Mesendoderm (in vitro differentiated cells): ENCODE results near the gene TUBA3C. TPM values are rescaled to one million over a fixed set of nuclear protein-coding genes. Genes with fewer than 3 reads are reported as not detected.

Experiments used
- DNase-seq: peaks from one replicate; pipeline ENCODE4 v3.0.0; 2013
- H2AK5ac ChIP-seq: 2 replicates; pipeline ENCODE4 v1.6.1; 2013; ENCODE audit warnings: low read length, inconsistent platforms
- H2BK120ac ChIP-seq: 2 replicates; pipeline ENCODE4 v1.6.1; 2013; ENCODE audit warnings: low read depth, mild to moderate bottlenecking, low read length, moderate library complexity, mixed read lengths
- H2BK15ac ChIP-seq: replicated peaks from 2 replicates; pipeline ENCODE4 v1.6.1; 2013; ENCODE audit warnings: low read depth, mild to moderate bottlenecking, moderate library complexity
- H2BK5ac ChIP-seq: 2 replicates; pipeline ENCODE4 v1.6.1; 2013; ENCODE audit warnings: low read length, inconsistent platforms
- H3K18ac ChIP-seq: 2 replicates; pipeline ENCODE4 v1.6.1; 2013; ENCODE audit warnings: mild to moderate bottlenecking, low read length, mixed read lengths
- H3K23ac ChIP-seq: one replicate; pipeline ENCODE4 v1.6.1; 2013; ENCODE audit warnings: low read length
- H3K27ac ChIP-seq: 2 replicates; pipeline ENCODE4 v1.5.1; 2013; ENCODE audit warnings: low read depth, mild to moderate bottlenecking, inconsistent platforms, low read length, moderate library complexity
- H3K27me3 ChIP-seq: 2 replicates; pipeline ENCODE4 v1.6.1; 2013; ENCODE audit warnings: low read length, control low read depth, mild to moderate bottlenecking, inconsistent platforms; ENCODE audit not compliant: insufficient read depth, poor library complexity
- H3K36me3 ChIP-seq: 2 replicates; pipeline ENCODE4 v1.6.1; 2013; ENCODE audit warnings: low read length, inconsistent platforms; ENCODE audit not compliant: control insufficient read depth, insufficient read depth
- H3K4ac ChIP-seq: one replicate; pipeline ENCODE4 v1.6.1; 2013; ENCODE audit warnings: low read depth, mild to moderate bottlenecking, low read length, moderate library complexity
- H3K4me1 ChIP-seq: 2 replicates; pipeline ENCODE4 v1.6.1; 2013; ENCODE audit warnings: low read depth, low read length, inconsistent platforms; ENCODE audit not compliant: control insufficient read depth
- H3K4me2 ChIP-seq: 2 replicates; pipeline ENCODE4 v1.6.1; 2013; ENCODE audit warnings: low read length
- H3K4me3 ChIP-seq: 2 replicates; pipeline ENCODE4 v1.5.1; 2013; ENCODE audit warnings: mild to moderate bottlenecking, low read length
- H3K56ac ChIP-seq: one replicate; pipeline ENCODE4 v1.6.1; 2013; ENCODE audit warnings: low read length
- H3K79me1 ChIP-seq: 2 replicates; pipeline ENCODE4 v1.6.1; 2013; ENCODE audit warnings: low read length, inconsistent platforms
- H3K79me2 ChIP-seq: 2 replicates; pipeline ENCODE4 v1.6.1; 2013; ENCODE audit warnings: mild to moderate bottlenecking, low read length; ENCODE audit not compliant: control insufficient read depth, insufficient read depth
- H3K9ac ChIP-seq: 2 replicates; pipeline ENCODE4 v1.6.1; 2013; ENCODE audit warnings: low read length, inconsistent platforms
- H4K5ac ChIP-seq: one replicate; pipeline ENCODE4 v1.6.1; 2013; ENCODE audit warnings: low read length
- H4K8ac ChIP-seq: one replicate; pipeline ENCODE4 v1.6.1; 2013; ENCODE audit warnings: low read depth, mild to moderate bottlenecking, control low read depth, low read length, moderate library complexity
- WGBS: extraction: QIAGEN DNeasy Blood & Tissue Kit; methylation state at CpG from one replicate; pipeline ENCODE4 v1.1.7; 2013; ENCODE audit warnings: low lambda C conversion rate, missing lambda C conversion rate; ENCODE audit not compliant: insufficient coverage; ENCODE audit errors: extremely low coverage; 5-methylcytosine and 5-hydroxymethylcytosine counted together
- small RNA-seq: library from polyadenylated mRNA; stranded (forward); fragments of <200 nt; extraction: miRNeasy Mini kit (QIAGEN cat#:217004); gene quantifications from one replicate; pipeline ENCODE3, GENCODE V24; 2013; ENCODE audit not compliant: insufficient read depth

Gene TUBA3C

GRCh38 chr13:19151581-19152263 lies 29.9 kb downstream of the TUBA3C start:
- H4K5ac ChIP-seq, result no peak overlapping the region
- H3K27me3 ChIP-seq, result no peaks in the 10 kb centered on the region
- no peak overlapping the region for H3K23ac ChIP-seq
- H2BK5ac ChIP-seq, result no peak overlapping the region
- no peak overlapping the region for H3K56ac ChIP-seq
- H3K4me1 ChIP-seq, result no peaks in the 10 kb centered on the region
- H4K8ac ChIP-seq, result no peak overlapping the region
- H3K18ac ChIP-seq, result no peak overlapping the region
- no peaks in the 10 kb centered on the region for H3K79me2 ChIP-seq
- H3K36me3 ChIP-seq, result no peaks in the 10 kb centered on the region
- H3K27ac ChIP-seq, result no peak overlapping the region
- DNase-seq, result no peak
- H3K79me1 ChIP-seq, result no peaks in the 10 kb centered on the region
- no CpG with 5 or more reads among the region's 14 CpGs for WGBS
- no peak overlapping the region for H3K4ac ChIP-seq
- no peak overlapping the region for H3K4me3 ChIP-seq
- H2BK120ac ChIP-seq, result no peak overlapping the region
- H2AK5ac ChIP-seq, result no peak overlapping the region
- no peak overlapping the region for H3K4me2 ChIP-seq
- no peak overlapping the region for H3K9ac ChIP-seq
- no peak overlapping the region for H2BK15ac ChIP-seq

DNA sequence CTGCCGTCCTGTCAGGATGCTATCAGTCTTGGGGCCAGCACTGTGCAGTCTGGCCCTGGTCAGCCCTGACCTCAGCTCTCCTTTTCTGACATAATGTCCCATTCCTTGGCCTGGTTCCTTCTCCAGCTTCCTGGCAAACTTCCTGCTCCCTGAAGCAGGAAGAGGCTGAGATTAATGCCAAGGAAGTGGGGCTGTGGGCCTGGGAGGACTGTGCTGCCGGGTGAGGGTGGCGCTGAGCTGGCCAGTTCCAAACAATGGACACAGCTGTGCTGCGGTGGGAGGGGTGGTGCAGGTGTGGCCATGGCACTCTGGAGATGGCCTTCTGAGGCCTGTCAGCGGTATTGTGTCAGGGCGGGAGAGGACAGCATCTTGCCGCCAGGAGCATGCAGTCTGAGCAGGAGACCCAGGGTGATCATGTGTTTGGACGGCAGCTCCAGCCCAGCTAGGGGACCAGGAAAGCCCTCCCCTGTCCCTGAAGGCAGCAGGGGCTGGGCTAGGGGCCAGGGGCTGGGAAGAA lies 30.9 kb downstream of the TUBA3C start:
- Histone ChIP-seq H3K4me3 (no peak overlapping the region), H3K9ac (no peak overlapping the region), H2BK120ac (no peak overlapping the region), H3K4ac (no peak overlapping the region), H3K27me3 (no peaks in the 10 kb centered on the region), H3K4me2 (no peak overlapping the region), H2BK15ac (no peak overlapping the region), H3K79me1 (no peaks in the 10 kb centered on the region), H3K36me3 (no peaks in the 10 kb centered on the region), H4K8ac (no peak overlapping the region), H3K27ac (no peak overlapping the region), H2BK5ac (no peak overlapping the region), H2AK5ac (no peak overlapping the region), H3K56ac (no peak overlapping the region), H3K18ac (no peak overlapping the region), H3K23ac (no peak overlapping the region), H3K79me2 (no peaks in the 10 kb centered on the region), H4K5ac (no peak overlapping the region), H3K4me1 (no peaks in the 10 kb centered on the region)
- DNase-seq, result no peak
- no CpG with 5 or more reads among the region's 8 CpGs for WGBS

DNA sequence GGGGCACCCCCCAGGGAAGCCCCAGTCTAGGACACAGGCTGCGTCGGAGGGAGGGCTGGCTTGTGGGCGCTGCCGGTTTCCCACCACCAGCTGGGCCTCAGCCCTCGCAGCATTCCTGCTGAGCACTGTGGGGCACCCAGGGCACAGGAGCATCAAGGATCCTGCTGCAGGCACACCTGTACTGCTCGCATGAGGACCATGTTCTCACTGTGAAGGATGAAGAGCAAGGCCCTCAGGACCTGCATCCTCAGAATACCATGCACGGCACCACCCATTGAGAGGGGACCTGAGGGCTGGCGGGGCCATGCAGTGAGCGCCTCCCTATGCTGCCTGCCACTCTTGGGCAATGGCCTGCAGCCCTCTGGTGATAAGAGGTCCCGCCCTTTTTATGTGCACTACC lies 31.4 kb downstream of the TUBA3C start:
- H3K36me3 ChIP-seq, result no peaks in the 10 kb centered on the region
- no peak overlapping the region for H4K5ac ChIP-seq
- H3K4me2 ChIP-seq, result no peak overlapping the region
- H3K27ac ChIP-seq, result no peak overlapping the region
- no CpG with 5 or more reads among the region's 10 CpGs for WGBS
- H3K4me1 ChIP-seq, result no peaks in the 10 kb centered on the region
- no peak overlapping the region for H2BK15ac ChIP-seq
- no peaks in the 10 kb centered on the region for H3K79me2 ChIP-seq
- H3K9ac ChIP-seq, result no peak overlapping the region
- H3K56ac ChIP-seq, result no peak overlapping the region
- no peak overlapping the region for H2BK120ac ChIP-seq
- H4K8ac ChIP-seq, result no peak overlapping the region
- H3K27me3 ChIP-seq, result no peaks in the 10 kb centered on the region
- no peak overlapping the region for H3K18ac ChIP-seq
- H3K4ac ChIP-seq, result no peak overlapping the region
- no peak overlapping the region for H3K23ac ChIP-seq
- no peak for DNase-seq
- no peak overlapping the region for H3K4me3 ChIP-seq
- no peaks in the 10 kb centered on the region for H3K79me1 ChIP-seq
- no peak overlapping the region for H2BK5ac ChIP-seq
- no peak overlapping the region for H2AK5ac ChIP-seq

- Histone ChIP-seq H3K79me1 (no peaks in the 10 kb centered on the region), H3K36me3 (no peaks in the 10 kb centered on the region), H4K8ac (no peak overlapping the region), H2AK5ac (no peak overlapping the region), H3K4me1 (no peaks in the 10 kb centered on the region), H3K18ac (no peak overlapping the region), H3K4ac (no peak overlapping the region), H3K4me3 (no peak overlapping the region), H3K56ac (no peak overlapping the region), H3K27me3 (no peaks in the 10 kb centered on the region), H3K9ac (no peak overlapping the region), H2BK5ac (no peak overlapping the region), H2BK15ac (no peak overlapping the region), H3K27ac (no peak overlapping the region), H2BK120ac (no peak overlapping the region), H3K79me2 (no peaks in the 10 kb centered on the region), H4K5ac (no peak overlapping the region), H3K23ac (no peak overlapping the region), H3K4me2 (no peak overlapping the region)
- DNase-seq, result no peak
These were observed 33.1 kb downstream of the TUBA3C start for GRCh38 chr13:19148561-19148960.

Small RNA genes lying within 50 kb of the gene (small RNA-seq; reads per million reads assigned to genes)
- not detected for gene AL139327.4
